MM.1S (cell line): ENCODE data around the gene VSIR.

ENCODE experiments used
- DNase-seq: peaks from one replicate; pipeline ENCODE4 v3.0.0-alpha.2; 2015
- H2AFZ ChIP-seq: fragments of 300-600 bp; sonication (generic); 2 replicates; pipeline ENCODE4 v1.6.0; 2016; ENCODE audit warnings: antibody characterized with exemption, low read length
- H3F3A ChIP-seq: fragments of 300-600 bp; sonication (generic); 2 replicates; pipeline ENCODE4 v1.6.1; 2016; ENCODE audit warnings: mild to moderate bottlenecking, antibody characterized with exemption, low read length, moderate library complexity, mixed read lengths; ENCODE audit not compliant: insufficient read depth
- H3K27ac ChIP-seq: fragments of 300-600 bp; sonication (generic); 2 replicates; pipeline ENCODE4 v1.5.1; 2016; ENCODE audit warnings: mild to moderate bottlenecking, low read length
- H3K27me3 ChIP-seq: fragments of 300-600 bp; sonication (generic); replicated peaks from 2 replicates; pipeline ENCODE4 v1.6.0; 2016; ENCODE audit warnings: low read length; ENCODE audit not compliant: insufficient read depth
- H3K36me3 ChIP-seq: fragments of 300-600 bp; sonication (generic); replicated peaks from 2 replicates; pipeline ENCODE4 v1.6.1; 2016; ENCODE audit warnings: mild to moderate bottlenecking, low read length, mixed read lengths; ENCODE audit not compliant: insufficient read depth
- H3K4me1 ChIP-seq: fragments of 300-600 bp; sonication (generic); 2 replicates; pipeline ENCODE4 v1.6.1; 2016; ENCODE audit warnings: low read length, mixed read lengths
- H3K4me2 ChIP-seq: fragments of 300-600 bp; sonication (generic); 2 replicates; pipeline ENCODE4 v1.6.0; 2016; ENCODE audit warnings: low read depth, low read length
- H3K4me3 ChIP-seq: fragments of 300-600 bp; sonication (generic); 2 replicates; pipeline ENCODE4 v1.5.1; 2016; ENCODE audit warnings: low read length, mixed read lengths
- H3K79me2 ChIP-seq: fragments of 300-600 bp; sonication (generic); 2 replicates; pipeline ENCODE4 v1.6.1; 2016; ENCODE audit warnings: mixed run types, low read length, mixed read lengths
- H3K9ac ChIP-seq: fragments of 300-600 bp; sonication (generic); 2 replicates; pipeline ENCODE4 v1.6.1; 2016; ENCODE audit warnings: low read length, mixed read lengths
- H3K9me2 ChIP-seq: fragments of 300-600 bp; sonication (generic); replicated peaks from 2 replicates; pipeline ENCODE4 v1.6.1; 2016; ENCODE audit warnings: mild to moderate bottlenecking, low read length, mixed read lengths; ENCODE audit not compliant: insufficient read depth
- H3K9me3 ChIP-seq: fragments of 300-600 bp; sonication (generic); replicated peaks from 2 replicates; pipeline ENCODE4 v1.6.1; 2016; ENCODE audit warnings: mild to moderate bottlenecking, low read length, mixed read lengths; ENCODE audit not compliant: insufficient read depth
- H4K20me1 ChIP-seq: fragments of 300-600 bp; sonication (generic); 2 replicates; pipeline ENCODE4 v1.6.1; 2016; ENCODE audit warnings: mild to moderate bottlenecking, low read length, moderate library complexity, mixed read lengths; ENCODE audit not compliant: insufficient read depth
- CTCF ChIP-seq: fragments of 300-600 bp; sonication (generic); IDR thresholded peaks from 2 replicates; pipeline ENCODE4 v1.5.1; 2016; ENCODE audit warnings: antibody characterized with exemption, low read length, mixed read lengths
- EZH2 ChIP-seq: fragments of 300-600 bp; sonication (generic); optimal IDR thresholded peaks from 2 replicates; pipeline ENCODE3; 2017; ENCODE audit warnings: low read depth, mild to moderate bottlenecking, antibody characterized with exemption, low read length, mixed read lengths
- EZH2phosphoT487 ChIP-seq: fragments of 300-600 bp; sonication (generic); IDR thresholded peaks from 2 replicates; pipeline ENCODE4 v1.6.1; 2018; ENCODE audit warnings: antibody characterized with exemption, low read length

VSIR gene

GRCh38 chr10:71817831-71818655, 44.7 kb upstream of the VSIR start:
- no peaks in the 10 kb centered on the region for H3K4me1 ChIP-seq
- H3K9me2 ChIP-seq = no peaks in the 10 kb centered on the region
- no peak for DNase-seq
- no peaks in the 10 kb centered on the region for H3K27me3 ChIP-seq
- no peak overlapping the region for H2AFZ ChIP-seq
- H3K9me3 ChIP-seq = no peaks in the 10 kb centered on the region
- no peaks in the 10 kb centered on the region for H3K36me3 ChIP-seq
- no peak for TF ChIP-seq EZH2
- TF ChIP-seq CTCF = no peak
- TF ChIP-seq EZH2phosphoT487 = no peak
- H3K9ac ChIP-seq = no peak overlapping the region
- H3F3A ChIP-seq = no peaks in the 10 kb centered on the region
- no peak overlapping the region for H3K4me3 ChIP-seq
- no peaks in the 10 kb centered on the region for H3K79me2 ChIP-seq
- no peak overlapping the region for H3K27ac ChIP-seq
- no peak overlapping the region for H3K4me2 ChIP-seq
- H4K20me1 ChIP-seq = no peaks in the 10 kb centered on the region

- H3K27ac ChIP-seq = no peak overlapping the region
- no peak overlapping the region for H2AFZ ChIP-seq
- no peaks in the 10 kb centered on the region for H3K27me3 ChIP-seq
- H3K9me3 ChIP-seq = no peaks in the 10 kb centered on the region
- H3K4me1 ChIP-seq = no peaks in the 10 kb centered on the region
- no peak for DNase-seq
- H3F3A ChIP-seq = no peaks in the 10 kb centered on the region
- H3K9ac ChIP-seq = no peak overlapping the region
- no peaks in the 10 kb centered on the region for H3K36me3 ChIP-seq
- no peaks in the 10 kb centered on the region for H4K20me1 ChIP-seq
- TF ChIP-seq CTCF (no peak), EZH2phosphoT487 (no peak), EZH2 (no peak)
- H3K9me2 ChIP-seq = no peaks in the 10 kb centered on the region
- no peaks in the 10 kb centered on the region for H3K79me2 ChIP-seq
- H3K4me2 ChIP-seq = no peak overlapping the region
- no peak overlapping the region for H3K4me3 ChIP-seq
Measured at GRCh38 chr10:71816936-71817618, 43.8 kb upstream of the VSIR start.

- no peaks in the 10 kb centered on the region for H3K9me2 ChIP-seq
- H3K79me2 ChIP-seq = no peaks in the 10 kb centered on the region
- H2AFZ ChIP-seq = no peak overlapping the region
- H3F3A ChIP-seq = no peaks in the 10 kb centered on the region
- no peaks in the 10 kb centered on the region for H3K36me3 ChIP-seq
- no peaks in the 10 kb centered on the region for H4K20me1 ChIP-seq
- no peak overlapping the region for H3K4me2 ChIP-seq
- H3K27me3 ChIP-seq = no peaks in the 10 kb centered on the region
- no peaks in the 10 kb centered on the region for H3K9me3 ChIP-seq
- H3K9ac ChIP-seq = no peak overlapping the region
- H3K27ac ChIP-seq = no peak overlapping the region
- no peak for DNase-seq
- no peaks in the 10 kb centered on the region for H3K4me1 ChIP-seq
- no peak overlapping the region for H3K4me3 ChIP-seq
- TF ChIP-seq EZH2 (no peak), EZH2phosphoT487 (no peak), CTCF (no peak)
Measured at GRCh38 chr10:71816421-71816851, 43.1 kb upstream of the VSIR start.
